HepG2 (cell line): ENCODE measurements around the gene SHC3. TPM values are rescaled to one million over a fixed set of nuclear protein-coding genes. Genes with fewer than 3 reads are reported as not detected.

Experiments
- ATAC-seq: fragments of 200-7000 bp; cut with Tn5 transposase; 3 replicates; pipeline ENCODE4 v1.9.1; 2020; ENCODE audit warnings: mild to moderate bottlenecking, moderate library complexity
- BruUV-seq: library from RNA; stranded (reverse); fragments of 400-500 nt; replicated peaks from 2 replicates; lab custom pipeline; 2021; lab: Mats Ljungman, UMichigan
- CTCF ChIA-PET: fragments of 300-600 bp; formaldehyde crosslinking; extraction: SDS; loops from one replicate; lab custom pipeline; 2021; ENCODE audit warnings: low total read pairs, inconsistent platforms, low intra/inter-chr PET ratio; lab: Yijun Ruan, JAX
- POLR2A ChIA-PET: fragments of 350-600 bp; sonication (Branson Sonifier 250); formaldehyde crosslinking; loops from one replicate; lab custom pipeline; 2020; ENCODE audit warnings: antibody characterized with exemption, inconsistent platforms; lab: Yijun Ruan, JAX
- DNase-seq: peaks from one replicate; pipeline ENCODE4 v3.0.0-alpha.2; 2015; ENCODE audit warnings: low spot score
- FAIRE-seq: peaks from 3 replicates; lab custom pipeline; 2011; peaks lifted over from hg19 to GRCh38; lab: Jason Lieb, UNC
- H2AFZ ChIP-seq: one replicate; pipeline ENCODE4 v1.6.1; 2011; ENCODE audit warnings: low read length, inconsistent platforms
- H3K27ac ChIP-seq: fragments of 300-600 bp; 3 replicates; pipeline ENCODE4 v1.8.0; 2011; ENCODE audit warnings: mixed run types, mild to moderate bottlenecking, mixed read lengths, low read length, inconsistent platforms; ENCODE audit not compliant: insufficient read depth; ENCODE audit errors: extremely low read length
- H3K27me3 ChIP-seq, 2 experiments: fragments of 200-600 bp in 1 of 2; 2 replicates in 1 of 2; 3 replicates in 1 of 2; pipeline versions ENCODE4 v1.6.0 to v1.8.0; 2011; ENCODE audit warnings: low read length in 2 of 2, mild to moderate bottlenecking in 2 of 2, moderate library complexity in 2 of 2, inconsistent platforms in 1 of 2; ENCODE audit not compliant: insufficient read depth in 2 of 2, control insufficient read depth in 1 of 2
- H3K36me3 ChIP-seq, 2 experiments: fragments of 200-600 bp in 1 of 2; replicated peaks in 1 of 2; 2 replicates in 1 of 2; 3 replicates in 1 of 2; pipeline versions ENCODE4 v1.5.1 to v1.8.0; 2011; ENCODE audit warnings: low read length in 2 of 2, inconsistent platforms in 1 of 2; ENCODE audit not compliant: insufficient read depth in 2 of 2, control insufficient read depth in 1 of 2
- H3K4me1 ChIP-seq: 2 replicates; pipeline ENCODE4 v1.5.1; 2012; ENCODE audit warnings: low read length, inconsistent platforms; ENCODE audit not compliant: insufficient read depth
- H3K4me2 ChIP-seq: 2 replicates; pipeline ENCODE4 v1.6.0; 2011; ENCODE audit warnings: low read depth, low read length, inconsistent platforms
- H3K4me3 ChIP-seq, 3 experiments: fragments of 200-600 bp in 1 of 3; sonication (generic), shearing (Covaris generic) in 1 of 3; replicated peaks in 1 of 3; 2 replicates each; pipeline ENCODE4 v1.5.1; 2011 to 2016; ENCODE audit warnings: low read length in 3 of 3, inconsistent platforms in 2 of 3, low read depth in 2 of 3, mild to moderate bottlenecking in 2 of 3, control low read depth in 1 of 3, mixed read lengths in 1 of 3; ENCODE audit not compliant: insufficient read depth in 1 of 3
- H3K79me2 ChIP-seq: one replicate; pipeline ENCODE4 v1.6.1; 2011; ENCODE audit warnings: low read length, inconsistent platforms; ENCODE audit not compliant: insufficient read depth
- H3K9ac ChIP-seq: 2 replicates; pipeline ENCODE4 v1.6.0; 2011; ENCODE audit warnings: mild to moderate bottlenecking, low read depth, low read length, inconsistent platforms; ENCODE audit not compliant: insufficient read depth
- H3K9me3 ChIP-seq: 2 replicates; pipeline ENCODE4 v1.5.1; 2012; ENCODE audit warnings: mild to moderate bottlenecking, low read length
- H4K20me1 ChIP-seq: 2 replicates; pipeline ENCODE4 v1.6.0; 2011; ENCODE audit warnings: inconsistent platforms, mild to moderate bottlenecking, low read length, moderate library complexity; ENCODE audit not compliant: insufficient read depth
- ESRRA ChIP-seq: sonication (generic); formaldehyde crosslinking; IDR thresholded peaks from 2 replicates; pipeline ENCODE4 v1.5.1; 2020; ENCODE audit warnings: mild to moderate bottlenecking, low read depth, missing genetic modification reagents
- IKZF1 ChIP-seq: fragments of 450-650 bp; IDR thresholded peaks from 2 replicates; pipeline ENCODE4 v1.7.1; 2016
- KDM5B ChIP-seq: sonication (generic); formaldehyde crosslinking; IDR thresholded peaks from 2 replicates; pipeline ENCODE4 v1.4.0; 2020; ENCODE audit warnings: missing genetic modification reagents, mild to moderate bottlenecking, borderline replicate concordance
- PHF21A ChIP-seq: sonication (generic); formaldehyde crosslinking; IDR thresholded peaks from 2 replicates; pipeline ENCODE4 v1.5.0; 2020; ENCODE audit warnings: mild to moderate bottlenecking, missing genetic modification reagents
- REST ChIP-seq, 2 experiments: IDR thresholded peaks; 2 replicates each; pipeline ENCODE4 v1.6.1; 2011 to 2012; ENCODE audit warnings: low read length in 2 of 2, borderline replicate concordance in 1 of 2, low read depth in 1 of 2, mild to moderate bottlenecking in 1 of 2, moderate library complexity in 1 of 2
- SRF ChIP-seq: IDR thresholded peaks from 2 replicates; pipeline ENCODE4 v1.6.1; 2011; ENCODE audit warnings: mild to moderate bottlenecking, low read depth, low read length, moderate library complexity
- TEF ChIP-seq: sonication (generic); formaldehyde crosslinking; IDR thresholded peaks from 2 replicates; pipeline ENCODE4 v1.5.0; 2020; ENCODE audit warnings: missing genetic modification reagents
- TRIM24 ChIP-seq: sonication (generic); formaldehyde crosslinking; IDR thresholded peaks from 2 replicates; pipeline ENCODE4 v1.8.0; 2022; ENCODE audit warnings: mild to moderate bottlenecking, missing genetic modification reagents
- XRCC5 ChIP-seq: fragments of 200-400 bp; formaldehyde crosslinking; optimal IDR thresholded peaks from 2 replicates; pipeline ENCODE3; 2017; ENCODE audit warnings: mild to moderate bottlenecking, low read length
- ZBTB49 ChIP-seq: sonication (generic); formaldehyde crosslinking; IDR thresholded peaks from 2 replicates; pipeline ENCODE4 v1.4.0; 2020; ENCODE audit warnings: missing genetic modification reagents, borderline replicate concordance
- ZNF205 ChIP-seq: IDR thresholded peaks from 2 replicates; pipeline ENCODE4 v1.6.1; 2018; ENCODE audit warnings: missing biosample characterization, missing genetic modification reagents
- ZNF546 ChIP-seq: sonication (generic); formaldehyde crosslinking; conservative IDR thresholded peaks from 2 replicates; pipeline ENCODE4 v1.8.1; 2023; ENCODE audit warnings: mild to moderate bottlenecking, missing genetic modification reagents
- ZNF703 ChIP-seq: sonication (generic); formaldehyde crosslinking; IDR thresholded peaks from 2 replicates; pipeline ENCODE4 v1.5.1; 2020; ENCODE audit warnings: missing genetic modification reagents, mild to moderate bottlenecking, moderate library complexity, borderline replicate concordance
- ZNF709 ChIP-seq: sonication (generic); formaldehyde crosslinking; IDR thresholded peaks from 2 replicates; pipeline ENCODE4 v1.5.0; 2020; ENCODE audit warnings: mild to moderate bottlenecking, missing genetic modification reagents
- WGBS: methylation state at CpG from one replicate; pipeline ENCODE4 v1.1.6; 2017; ENCODE audit warnings: low lambda C conversion rate; 5-methylcytosine and 5-hydroxymethylcytosine counted together
- in situ Hi-C: cut with HindIII; loops from 2 replicates; pipeline ENCODE4 v1.10.0; 2017; ENCODE audit warnings: low pct_unique_long_range_greater_than_20kb; ENCODE audit not compliant: extremely low pct_ligation_motif_present
- intact Hi-C: fragments of 100-400 bp; cut with micrococcal nuclease; formaldehyde crosslinking; loops from one replicate; pipeline ENCODE4 v1.10.0; 2022; ENCODE audit not compliant: unreplicated experiment
- polyA plus RNA-seq, 8 experiments: library from polyadenylated mRNA; depleted of rRNA in 3 of 8; stranded (reverse) in 7 of 8; unstranded in 1 of 8; fragments of >200 nt; fragmentation: Illumina TruSeq in 4 of 8; extraction: Trizol in 4 of 8; gene quantifications; 2 replicates each; pipeline versions ENCODE4 v1.2.1 to v1.2.3, GENCODE V29; 2011 to 2016; ENCODE audit warnings: low read depth in 4 of 8, missing spikeins in 1 of 8, mixed read lengths in 1 of 8; ENCODE audit not compliant: insufficient read depth in 1 of 8
- total RNA-seq, 5 experiments: library from RNA; depleted of rRNA; stranded (reverse); fragments of >200 nt; fragmentation: Illumina TruSeq; extraction: Trizol; gene quantifications; 2 replicates each; pipeline ENCODE4 v1.2.3, GENCODE V29; 2016; ENCODE audit warnings: low read depth in 1 of 5

Gene SHC3
- total and polyA plus RNA-seq, 2 of the 13 experiments (the other 11 are each of a cell fraction or from before 2014, with no cell fraction given): 0.09 to 0.89 TPM

- WGBS: 86% methylated on average over 3 of the region's 3 CpGs
These were observed 105.2 kb downstream of the SHC3 start for GRCh38 chr9:89073397-89073796.

GRCh38 chr9:89071591-89071990 is 107.0 kb downstream of the SHC3 start:
- ATAC-seq (no peak), DNase-seq (no peak), FAIRE-seq (no peak)
- WGBS: 37% methylated on average over 3 of the region's 4 CpGs
- no TSS peak for BruUV-seq
- Histone ChIP-seq H3K9me3 (no peaks in the 10 kb centered on the region), H3K4me1 (no peaks in the 10 kb centered on the region), H3K27ac (no peak overlapping the region), H4K20me1 (no peaks in the 10 kb centered on the region), H3K4me3 (no peak overlapping the region), H3K36me3 (no peaks in the 10 kb centered on the region), H3K9ac (no peak overlapping the region), H3K27me3 (peaks cover 0 to 1% of the 10 kb centered on the region in 2 experiments; a peak in 2 of 5 replicates), H2AFZ (no peak overlapping the region), H3K79me2 (no peaks in the 10 kb centered on the region), H3K4me2 (no peak overlapping the region)
- intact Hi-C loops: no loop called here
- ChIA-PET CTCF (no interaction called here), POLR2A (no interaction called here)
- in situ Hi-C loops: no loop called here
- no peak for TF ChIP-seq TEF (CRISPR knock-in tag)
- TF ChIP-seq TRIM24: no peak
- TF ChIP-seq ZBTB49 (CRISPR knock-in tag): no peak
- TF ChIP-seq PHF21A: no peak
- no peak for TF ChIP-seq ZNF546 (CRISPR knock-in tag)
- no peak for TF ChIP-seq ZNF703
- no peak for TF ChIP-seq ZNF709 (CRISPR knock-in tag)
- no peak for TF ChIP-seq XRCC5
- no peak for TF ChIP-seq REST (IDR thresholded peaks at IDR 0.05; ENCODE audit: borderline replicate concordance in 1 of 2, low read depth in 1 of 2, low read length in 2 of 2)
- TF ChIP-seq KDM5B (CRISPR knock-in tag): no peak
- TF ChIP-seq ESRRA (CRISPR knock-in tag): no peak
- TF ChIP-seq SRF: no peak

More at GRCh38 chr9:89073397-89073796, 105.2 kb downstream of the SHC3 start:
- ChIA-PET CTCF (no interaction called here), POLR2A (no interaction called here)
- no peak for DNase-seq
- in situ Hi-C loops: no loop called here
- no TSS peak for BruUV-seq
- H3K9me3 ChIP-seq: no peaks in the 10 kb centered on the region
- H3K36me3 ChIP-seq: no peaks in the 10 kb centered on the region
- H3K27ac ChIP-seq: no peak overlapping the region
- H3K4me3 ChIP-seq: no peak overlapping the region
- H3K9ac ChIP-seq: no peak overlapping the region
- TF ChIP-seq IKZF1 (no peak), ZNF205 (CRISPR knock-in tag) (no peak)
- H3K79me2 ChIP-seq: no peaks in the 10 kb centered on the region
- peaks cover 8% of the 10 kb centered on the region for H3K4me1 ChIP-seq
- ATAC-seq: no peak
- H2AFZ ChIP-seq: no peak overlapping the region
- no peaks in the 10 kb centered on the region for H4K20me1 ChIP-seq
- intact Hi-C loops: no loop called here
- FAIRE-seq: no peak
- no peak overlapping the region for H3K4me2 ChIP-seq
- H3K27me3 ChIP-seq: no peaks in the 10 kb centered on the region; a peak in 2 of 5 replicates
